Activated CD8-positive, alpha-beta T cell treated with anti-CD3 and anti-CD28 coated beads for 36 hours (primary cell): Measurements from ENCODE around the gene SGK1. TPM values are rescaled to one million over a fixed set of nuclear protein-coding genes. Genes with fewer than 3 reads are reported as not detected.
"Not testable (repeated sequence)": the region's sequence is repeated elsewhere in the genome, so short reads cannot be mapped to it uniquely, and the experiment has no call there.

Source experiments
- ATAC-seq: fragments of 200-7000 bp; cut with Tn5 transposase; one replicate; pipeline ENCODE4 v1.10.0; 2021; ENCODE audit warnings: mild to moderate bottlenecking, moderate library complexity
- CTCF ChIA-PET: fragments of 350-600 bp; sonication (Branson Sonifier 250); formaldehyde crosslinking; loops from one replicate; lab custom pipeline; 2021; ENCODE audit warnings: antibody characterized with exemption; lab: Charles Lee
- POLR2A ChIA-PET: fragments of 350-600 bp; sonication (Branson Sonifier 250); formaldehyde crosslinking; loops from one replicate; lab custom pipeline; 2021; ENCODE audit warnings: antibody characterized with exemption; lab: Charles Lee
- DNase-seq: peaks from one replicate; pipeline ENCODE4 v3.0.0-alpha.2; 2020
- H3K27ac Mint-ChIP-seq: one replicate; pipeline ENCODE4 v1.8.0; 2021; ENCODE audit warnings: mild to moderate bottlenecking, mixed read lengths
- H3K27me3 Mint-ChIP-seq: one replicate; pipeline ENCODE4 v1.8.0; 2021; ENCODE audit warnings: mixed read lengths
- H3K36me3 Mint-ChIP-seq: one replicate; pipeline ENCODE4 v1.8.0; 2021; ENCODE audit warnings: low read depth, mixed read lengths
- H3K4me1 Mint-ChIP-seq: one replicate; pipeline ENCODE4 v1.8.0; 2021; ENCODE audit warnings: low read depth, mixed read lengths
- H3K4me3 Mint-ChIP-seq: one replicate; pipeline ENCODE4 v1.8.0; 2021; ENCODE audit warnings: mild to moderate bottlenecking, moderate library complexity, mixed read lengths
- H3K9me3 Mint-ChIP-seq: one replicate; pipeline ENCODE4 v1.8.0; 2021; ENCODE audit warnings: mixed read lengths
- intact Hi-C: fragments of 100-400 bp; cut with micrococcal nuclease; formaldehyde crosslinking; loops from one replicate; pipeline ENCODE4 v1.10.0; 2022
- total RNA-seq, 2 experiments: library from RNA; stranded (reverse); gene quantifications; one replicate each; pipeline ENCODE4 v1.2.3, GENCODE V29; 2021
- TF ChIP-seq, protein P1 (sequence below): fragments of 200-600 bp; IDR thresholded peaks from one replicate; pipeline ENCODE4 v1.8.0; 2022; ENCODE audit warnings: antibody characterized with exemption, mild to moderate bottlenecking

The SGK1 gene
- total RNA-seq, 2 experiments from 2014 or later = 46.4 to 53.4 TPM

DNA sequence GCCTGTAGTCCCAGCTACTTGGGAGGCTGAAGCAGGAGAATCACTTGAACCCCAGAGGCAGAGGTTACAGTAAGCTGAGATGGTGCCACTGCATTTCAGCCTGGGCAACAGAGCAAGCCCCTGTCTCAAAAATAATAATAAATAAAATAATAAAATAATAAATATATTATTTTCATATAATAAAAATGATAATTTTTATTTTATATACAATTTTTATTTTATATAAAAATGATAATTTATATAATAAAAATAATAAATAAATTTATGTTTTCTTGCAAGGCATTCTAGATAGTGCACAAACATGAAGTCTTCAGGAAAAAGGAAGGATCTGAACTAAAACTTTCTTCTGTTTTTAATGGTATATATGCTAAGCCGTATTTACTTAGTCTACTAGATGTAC, 12.6 kb upstream of the SGK1 start:
- Mint-ChIP-seq H3K4me3 (no peak overlapping the region), H3K4me1 (peaks cover 3% of the 10 kb centered on the region), H3K27ac (no peak overlapping the region), H3K36me3 (peaks cover 2% of the 10 kb centered on the region), H3K9me3 (peaks cover 5% of the 10 kb centered on the region), H3K27me3 (no peaks in the 10 kb centered on the region)
- ChIA-PET POLR2A (no interaction called here), CTCF (no interaction called here)
- ATAC-seq (no peak), DNase-seq (no peak)
- intact Hi-C loops = no loop called here
- TF ChIP-seq, protein P1, sequence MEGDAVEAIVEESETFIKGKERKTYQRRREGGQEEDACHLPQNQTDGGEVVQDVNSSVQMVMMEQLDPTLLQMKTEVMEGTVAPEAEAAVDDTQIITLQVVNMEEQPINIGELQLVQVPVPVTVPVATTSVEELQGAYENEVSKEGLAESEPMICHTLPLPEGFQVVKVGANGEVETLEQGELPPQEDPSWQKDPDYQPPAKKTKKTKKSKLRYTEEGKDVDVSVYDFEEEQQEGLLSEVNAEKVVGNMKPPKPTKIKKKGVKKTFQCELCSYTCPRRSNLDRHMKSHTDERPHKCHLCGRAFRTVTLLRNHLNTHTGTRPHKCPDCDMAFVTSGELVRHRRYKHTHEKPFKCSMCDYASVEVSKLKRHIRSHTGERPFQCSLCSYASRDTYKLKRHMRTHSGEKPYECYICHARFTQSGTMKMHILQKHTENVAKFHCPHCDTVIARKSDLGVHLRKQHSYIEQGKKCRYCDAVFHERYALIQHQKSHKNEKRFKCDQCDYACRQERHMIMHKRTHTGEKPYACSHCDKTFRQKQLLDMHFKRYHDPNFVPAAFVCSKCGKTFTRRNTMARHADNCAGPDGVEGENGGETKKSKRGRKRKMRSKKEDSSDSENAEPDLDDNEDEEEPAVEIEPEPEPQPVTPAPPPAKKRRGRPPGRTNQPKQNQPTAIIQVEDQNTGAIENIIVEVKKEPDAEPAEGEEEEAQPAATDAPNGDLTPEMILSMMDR = no peak

DNA sequence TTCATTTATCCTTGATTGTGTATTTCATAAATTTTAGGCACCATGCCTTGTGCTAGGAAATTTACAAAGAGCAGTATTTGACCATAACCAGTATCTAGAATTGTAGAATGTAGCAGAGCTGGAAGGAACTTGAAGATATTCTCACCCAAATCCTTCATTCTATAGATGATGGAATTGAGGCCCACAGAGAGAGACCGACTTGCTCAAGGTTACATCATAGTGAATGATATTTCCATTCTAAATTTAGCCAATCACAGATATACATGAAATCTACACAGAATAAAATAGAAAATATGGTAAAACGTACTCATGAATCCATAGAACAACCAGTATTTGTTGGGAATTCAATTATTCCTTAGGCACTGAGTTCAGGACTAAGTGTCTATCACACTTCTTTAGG, 10.9 kb upstream of the SGK1 start:
- Mint-ChIP-seq H3K36me3 (peaks cover 2% of the 10 kb centered on the region), H3K27me3 (no peaks in the 10 kb centered on the region), H3K9me3 (peaks cover 7% of the 10 kb centered on the region), H3K27ac (no peak overlapping the region), H3K4me1 (peaks cover 5% of the 10 kb centered on the region), H3K4me3 (no peak overlapping the region)
- ATAC-seq (no peak), DNase-seq (no peak)
- ChIA-PET POLR2A (no interaction called here), CTCF (interaction anchor here (1.3 to 1.5 kb wide), 2 partner anchors 12 to 312 kb away, joined by 4 read pairs; no protein-coding TSS in a partner anchor)
- intact Hi-C loops = no loop called here
- TF ChIP-seq, protein P1 = no peak

DNA sequence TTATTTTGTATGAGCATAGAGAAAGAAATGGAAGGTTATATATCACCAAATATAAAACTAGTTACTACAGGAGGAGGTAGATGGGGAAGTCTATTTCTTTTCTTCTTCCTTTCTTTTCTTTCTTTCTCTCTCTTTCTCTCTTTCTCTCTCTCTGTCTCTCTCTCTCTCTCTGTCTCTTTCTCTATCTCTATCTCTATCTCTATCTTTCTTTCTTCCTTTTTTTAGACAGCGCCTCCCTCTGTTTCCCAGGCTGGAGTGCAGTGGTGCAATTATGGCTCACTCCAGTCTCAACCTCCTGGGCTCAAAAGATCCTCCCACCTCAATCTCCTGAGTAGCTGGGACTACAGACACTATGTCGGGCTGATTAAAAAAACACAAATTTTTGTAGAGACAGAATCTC, 10.2 kb upstream of the SGK1 start:
- Mint-ChIP-seq H3K27me3 (no peaks in the 10 kb centered on the region), H3K4me1 (peaks cover 8% of the 10 kb centered on the region), H3K9me3 (peaks cover 7% of the 10 kb centered on the region), H3K27ac (no peak overlapping the region), H3K36me3 (peaks cover 2% of the 10 kb centered on the region), H3K4me3 (no peak overlapping the region)
- intact Hi-C loops = no loop called here
- POLR2A ChIA-PET = no interaction called here
- TF ChIP-seq, protein P1 = no peak
- no peak for DNase-seq
- CTCF ChIA-PET = interaction anchor here (1.5 kb wide), 1 partner anchor 11 kb away, joined by 4 read pairs; no protein-coding TSS in a partner anchor
- ATAC-seq = no peak

DNA sequence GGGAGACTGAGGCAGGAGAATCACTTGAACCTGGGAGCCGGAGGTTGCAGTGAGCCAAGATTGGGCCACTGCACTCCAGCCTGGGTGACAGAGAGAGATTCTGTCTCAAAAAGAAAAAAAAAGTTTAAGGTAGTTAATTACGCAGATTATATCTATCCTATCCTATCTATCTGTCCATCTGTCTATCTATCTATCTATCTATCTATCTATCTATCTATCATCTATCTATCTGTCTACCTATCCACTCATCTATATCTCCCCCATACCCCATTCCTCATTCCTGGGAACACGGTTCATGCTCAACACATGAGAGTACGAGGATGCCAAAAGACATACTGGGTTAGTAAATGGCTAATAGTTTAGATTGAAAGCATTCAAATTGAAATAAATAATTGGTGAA, 8.3 kb upstream of the SGK1 start:
- H3K4me1 Mint-ChIP-seq, CTCF ChIA-PET, H3K27me3 Mint-ChIP-seq, POLR2A ChIA-PET, H3K36me3 Mint-ChIP-seq, H3K27ac Mint-ChIP-seq, H3K9me3 Mint-ChIP-seq, H3K4me3 Mint-ChIP-seq, intact Hi-C loops, DNase-seq, ATAC-seq: not testable (repeated sequence)

DNA sequence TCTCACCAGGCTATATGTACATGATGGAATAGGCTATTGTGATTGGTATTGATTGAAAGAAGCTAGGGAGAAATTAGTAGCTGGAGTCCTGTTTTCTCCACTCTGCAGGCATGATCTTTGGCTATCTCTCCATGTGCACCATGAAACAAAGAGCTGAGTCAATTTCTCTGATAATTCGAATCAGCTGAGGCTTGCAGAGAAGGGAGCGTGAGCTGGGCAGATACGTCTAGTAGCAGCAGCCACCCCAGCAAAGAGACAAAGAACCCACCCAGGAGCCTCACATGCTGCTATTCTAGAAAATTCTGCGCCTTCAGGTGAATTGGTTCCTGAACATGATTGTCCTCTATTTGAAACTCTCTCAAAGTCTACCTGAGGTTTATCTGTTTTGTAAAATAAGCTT, 6.9 kb upstream of the SGK1 start:
- DNase-seq = no peak
- TF ChIP-seq, protein P1 = no peak
- H3K4me1 Mint-ChIP-seq = peaks cover 5% of the 10 kb centered on the region
- ATAC-seq = no peak
- intact Hi-C loops = no loop called here
- no peak overlapping the region for H3K4me3 Mint-ChIP-seq
- H3K27ac Mint-ChIP-seq = no peak overlapping the region
- H3K9me3 Mint-ChIP-seq = peaks cover 12% of the 10 kb centered on the region
- H3K27me3 Mint-ChIP-seq = no peaks in the 10 kb centered on the region
- peaks cover 2% of the 10 kb centered on the region for H3K36me3 Mint-ChIP-seq
- POLR2A ChIA-PET = no interaction called here
- CTCF ChIA-PET = no interaction called here

DNA sequence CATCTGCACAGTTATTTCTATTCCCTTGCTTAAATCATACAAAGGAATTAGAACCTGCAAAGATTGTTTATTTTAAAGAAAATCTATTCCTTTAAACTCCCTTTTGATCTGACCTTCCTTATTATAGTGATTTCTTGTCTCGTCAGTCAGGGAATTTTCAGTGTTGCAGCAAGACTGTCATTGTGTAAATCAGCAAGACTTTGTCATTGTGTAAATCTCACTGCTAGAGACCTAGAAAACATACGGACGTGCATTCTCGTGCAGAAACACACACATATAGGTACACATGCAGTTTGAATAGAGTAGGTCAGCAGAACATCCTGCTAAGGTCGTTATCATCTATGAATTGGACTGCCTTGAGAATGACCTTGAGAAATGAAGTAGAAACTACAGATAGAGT, 6.2 kb upstream of the SGK1 start:
- Mint-ChIP-seq H3K4me3 (no peak overlapping the region), H3K9me3 (peaks cover 16% of the 10 kb centered on the region), H3K27me3 (peaks cover under 1% of the 10 kb centered on the region), H3K27ac (no peak overlapping the region), H3K36me3 (peaks cover 2% of the 10 kb centered on the region), H3K4me1 (peaks cover 5% of the 10 kb centered on the region)
- intact Hi-C loops = no loop called here
- DNase-seq (no peak), ATAC-seq (no peak)
- ChIA-PET POLR2A (no interaction called here), CTCF (no interaction called here)
- TF ChIP-seq, protein P1 = no peak
